ENCODE data around the gene XPO5. TPM values are rescaled to one million over a fixed set of nuclear protein-coding genes. Genes with fewer than 3 reads are reported as not detected.

The XPO5 gene
- total RNA-seq, 2 donors from 2014 or later, result 70.8 to 74.3 TPM

- Mint-ChIP-seq H3K4me3 (no peak overlapping the region), H3K4me1 (peaks cover 9% of the 10 kb centered on the region), H3K9me3 (no peaks in the 10 kb centered on the region), H3K36me3 (ENCODE audit: low read depth) (peaks cover 6% of the 10 kb centered on the region), H3K27ac (peak overlapping the region; percentile 40), H3K27me3 (ENCODE audit: insufficient read depth) (no peaks in the 10 kb centered on the region)
- Histone ChIP-seq H3K4me3 (ENCODE audit: low read length) (no peak overlapping the region), H3K27me3 (ENCODE audit: control insufficient read depth, insufficient read depth, low read length, poor library complexity, severe bottlenecking) (no peaks in the 10 kb centered on the region), H3K4me1 (ENCODE audit: control insufficient read depth, insufficient read depth, low read length) (no peaks in the 10 kb centered on the region), H3K9me3 (ENCODE audit: control insufficient read depth, low read length) (no peaks in the 10 kb centered on the region), H3K36me3 (ENCODE audit: control insufficient read depth, insufficient read depth, low read length) (no peaks in the 10 kb centered on the region), H3K9ac (ENCODE audit: extremely low read depth, low read length, poor library complexity, severe bottlenecking) (no peak overlapping the region), H3K27ac (ENCODE audit: low read depth, low read length) (peak overlapping the region; percentile 88)
- 92 to 94% methylated on average over 10 to 12 of the region's 12 CpGs for WGBS, 2 experiments (ENCODE audit: insufficient coverage in 1 of 2, insufficient read length in 1 of 2)
- no peak for DNase-seq
- TF ChIP-seq, protein P1, sequence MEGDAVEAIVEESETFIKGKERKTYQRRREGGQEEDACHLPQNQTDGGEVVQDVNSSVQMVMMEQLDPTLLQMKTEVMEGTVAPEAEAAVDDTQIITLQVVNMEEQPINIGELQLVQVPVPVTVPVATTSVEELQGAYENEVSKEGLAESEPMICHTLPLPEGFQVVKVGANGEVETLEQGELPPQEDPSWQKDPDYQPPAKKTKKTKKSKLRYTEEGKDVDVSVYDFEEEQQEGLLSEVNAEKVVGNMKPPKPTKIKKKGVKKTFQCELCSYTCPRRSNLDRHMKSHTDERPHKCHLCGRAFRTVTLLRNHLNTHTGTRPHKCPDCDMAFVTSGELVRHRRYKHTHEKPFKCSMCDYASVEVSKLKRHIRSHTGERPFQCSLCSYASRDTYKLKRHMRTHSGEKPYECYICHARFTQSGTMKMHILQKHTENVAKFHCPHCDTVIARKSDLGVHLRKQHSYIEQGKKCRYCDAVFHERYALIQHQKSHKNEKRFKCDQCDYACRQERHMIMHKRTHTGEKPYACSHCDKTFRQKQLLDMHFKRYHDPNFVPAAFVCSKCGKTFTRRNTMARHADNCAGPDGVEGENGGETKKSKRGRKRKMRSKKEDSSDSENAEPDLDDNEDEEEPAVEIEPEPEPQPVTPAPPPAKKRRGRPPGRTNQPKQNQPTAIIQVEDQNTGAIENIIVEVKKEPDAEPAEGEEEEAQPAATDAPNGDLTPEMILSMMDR (conservative IDR thresholded peaks at IDR 0.05), result no peak
Observed at GRCh38 chr6:43489277-43490072, 86.4 kb downstream of the XPO5 start.

DNA sequence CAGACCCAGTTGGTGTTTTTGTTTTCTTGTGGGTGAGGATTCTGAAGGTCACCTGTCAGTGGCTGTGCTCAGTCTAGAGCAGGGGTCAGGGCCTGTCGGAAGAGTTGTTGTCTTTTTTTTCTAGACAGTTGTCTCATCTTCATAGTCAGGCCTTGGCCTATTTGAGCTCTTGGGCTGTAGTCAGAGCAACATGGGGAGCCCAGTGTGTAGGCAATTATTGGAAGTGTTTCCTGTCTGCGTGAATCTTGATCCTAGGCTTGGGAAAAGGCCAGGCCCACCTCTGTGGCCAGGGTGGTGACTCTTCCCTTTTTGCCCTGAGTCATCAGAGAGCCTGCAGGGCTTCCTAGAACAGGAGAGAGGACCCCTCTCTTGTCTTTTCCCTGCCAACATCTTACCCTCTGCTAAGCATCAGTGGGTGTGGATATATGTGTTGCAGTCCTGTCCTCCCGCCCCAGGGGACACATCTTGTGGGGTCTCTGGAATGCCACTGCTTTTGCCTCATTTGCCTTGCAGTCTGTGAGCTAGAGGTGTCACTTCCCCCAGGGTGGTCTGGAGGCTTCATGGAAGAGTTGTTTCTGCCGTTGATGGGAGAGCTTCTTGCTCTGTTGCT, 87.1 kb downstream of the XPO5 start:
- H3K4me1 Mint-ChIP-seq, result peaks cover 9% of the 10 kb centered on the region
- H3K27ac Mint-ChIP-seq, result peak overlapping the region; percentile 40
- Histone ChIP-seq H3K4me3 (ENCODE audit: low read length) (no peak overlapping the region), H3K9ac (ENCODE audit: extremely low read depth, low read length, poor library complexity, severe bottlenecking) (no peak overlapping the region), H3K4me1 (ENCODE audit: control insufficient read depth, insufficient read depth, low read length) (no peaks in the 10 kb centered on the region), H3K27me3 (ENCODE audit: control insufficient read depth, insufficient read depth, low read length, poor library complexity, severe bottlenecking) (no peaks in the 10 kb centered on the region), H3K36me3 (ENCODE audit: control insufficient read depth, insufficient read depth, low read length) (no peaks in the 10 kb centered on the region), H3K27ac (ENCODE audit: low read depth, low read length) (peak overlapping the region; percentile 88), H3K9me3 (ENCODE audit: control insufficient read depth, low read length) (no peaks in the 10 kb centered on the region)
- WGBS, 2 experiments (ENCODE audit: insufficient coverage in 1 of 2, insufficient read length in 1 of 2), result 86% methylated on average over 3 to 4 of the region's 4 CpGs
- DNase-seq, result no peak
- H3K36me3 Mint-ChIP-seq (ENCODE audit: low read depth), result peaks cover 6% of the 10 kb centered on the region
- TF ChIP-seq, protein P1 (conservative IDR thresholded peaks at IDR 0.05), result no peak
- no peaks in the 10 kb centered on the region for H3K9me3 Mint-ChIP-seq
- no peak overlapping the region for H3K4me3 Mint-ChIP-seq
- no peaks in the 10 kb centered on the region for H3K27me3 Mint-ChIP-seq (ENCODE audit: insufficient read depth)

DNA sequence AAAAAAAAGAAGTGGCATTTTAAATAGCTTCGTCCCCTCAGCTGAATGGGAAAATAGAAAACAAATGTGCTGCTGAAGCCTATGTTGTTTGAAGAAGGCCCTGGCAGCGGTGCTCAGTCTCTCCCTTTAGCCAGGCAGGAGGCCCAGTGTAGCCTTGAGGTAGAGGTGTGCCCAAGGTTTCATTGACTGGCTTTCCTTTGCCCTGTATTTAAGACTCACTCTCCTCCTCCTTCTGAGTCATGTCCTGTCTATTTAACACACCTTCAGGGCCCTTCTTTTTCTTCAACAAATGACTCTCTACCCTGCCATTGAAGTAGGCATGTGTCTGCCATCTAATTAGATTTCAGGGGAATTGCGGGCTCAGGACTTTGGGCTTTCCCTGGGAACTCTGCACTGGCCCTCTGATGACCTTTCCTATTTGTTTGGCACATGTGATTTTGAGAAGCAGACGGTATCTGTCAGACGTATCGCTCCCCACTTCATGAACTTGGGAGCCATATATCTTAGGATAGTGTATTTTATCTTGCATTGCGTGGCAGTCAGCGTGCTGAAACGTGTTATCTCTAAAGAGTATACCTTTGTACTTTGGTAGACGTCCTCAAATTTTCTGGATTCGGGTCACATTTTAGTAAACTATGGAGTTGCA, 94.1 kb downstream of the XPO5 start:
- H3K36me3 Mint-ChIP-seq (ENCODE audit: low read depth), result peaks cover 9% of the 10 kb centered on the region
- H3K4me1 ChIP-seq (ENCODE audit: control insufficient read depth, insufficient read depth, low read length), result peaks cover 5% of the 10 kb centered on the region
- no peak for DNase-seq
- no peak overlapping the region for H3K9ac ChIP-seq (ENCODE audit: extremely low read depth, low read length, poor library complexity, severe bottlenecking)
- H3K4me3 Mint-ChIP-seq, result no peak overlapping the region
- peaks cover 17% of the 10 kb centered on the region for H3K36me3 ChIP-seq (ENCODE audit: control insufficient read depth, insufficient read depth, low read length)
- TF ChIP-seq, protein P1 (conservative IDR thresholded peaks at IDR 0.05), result no peak
- no peaks in the 10 kb centered on the region for H3K27me3 Mint-ChIP-seq (ENCODE audit: insufficient read depth)
- H3K27ac Mint-ChIP-seq, result no peak overlapping the region
- 95 to 97% methylated on average over 8 to 11 of the region's 11 CpGs for WGBS, 2 experiments (ENCODE audit: insufficient coverage in 1 of 2, insufficient read length in 1 of 2)
- H3K9me3 ChIP-seq (ENCODE audit: control insufficient read depth, low read length), result no peaks in the 10 kb centered on the region
- no peaks in the 10 kb centered on the region for H3K27me3 ChIP-seq (ENCODE audit: control insufficient read depth, insufficient read depth, low read length, poor library complexity, severe bottlenecking)
- no peak overlapping the region for H3K4me3 ChIP-seq (ENCODE audit: low read length)
- peaks cover 37% of the 10 kb centered on the region for H3K4me1 Mint-ChIP-seq
- no peak overlapping the region for H3K27ac ChIP-seq (ENCODE audit: low read depth, low read length)
- no peaks in the 10 kb centered on the region for H3K9me3 Mint-ChIP-seq
